Measurements from ENCODE around the gene PRKCA.

- TF ChIP-seq, protein P1, sequence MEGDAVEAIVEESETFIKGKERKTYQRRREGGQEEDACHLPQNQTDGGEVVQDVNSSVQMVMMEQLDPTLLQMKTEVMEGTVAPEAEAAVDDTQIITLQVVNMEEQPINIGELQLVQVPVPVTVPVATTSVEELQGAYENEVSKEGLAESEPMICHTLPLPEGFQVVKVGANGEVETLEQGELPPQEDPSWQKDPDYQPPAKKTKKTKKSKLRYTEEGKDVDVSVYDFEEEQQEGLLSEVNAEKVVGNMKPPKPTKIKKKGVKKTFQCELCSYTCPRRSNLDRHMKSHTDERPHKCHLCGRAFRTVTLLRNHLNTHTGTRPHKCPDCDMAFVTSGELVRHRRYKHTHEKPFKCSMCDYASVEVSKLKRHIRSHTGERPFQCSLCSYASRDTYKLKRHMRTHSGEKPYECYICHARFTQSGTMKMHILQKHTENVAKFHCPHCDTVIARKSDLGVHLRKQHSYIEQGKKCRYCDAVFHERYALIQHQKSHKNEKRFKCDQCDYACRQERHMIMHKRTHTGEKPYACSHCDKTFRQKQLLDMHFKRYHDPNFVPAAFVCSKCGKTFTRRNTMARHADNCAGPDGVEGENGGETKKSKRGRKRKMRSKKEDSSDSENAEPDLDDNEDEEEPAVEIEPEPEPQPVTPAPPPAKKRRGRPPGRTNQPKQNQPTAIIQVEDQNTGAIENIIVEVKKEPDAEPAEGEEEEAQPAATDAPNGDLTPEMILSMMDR (IDR thresholded peaks at IDR 0.05; ENCODE audit: insufficient read depth, low read length): no peak
- no peak for TF ChIP-seq GABPA (IDR thresholded peaks at IDR 0.05; ENCODE audit: low read depth)
- TF ChIP-seq SPI1 (IDR thresholded peaks at IDR 0.05; ENCODE audit: borderline replicate concordance, low read depth): no peak
- TF ChIP-seq POLR2AphosphoS5 (IDR thresholded peaks at IDR 0.05; ENCODE audit: low read depth): no peak
- no peak for TF ChIP-seq REST (IDR thresholded peaks at IDR 0.05; ENCODE audit: insufficient replicate concordance, low read depth)
Measured at GRCh38 chr17:66518108-66518507, 215.7 kb downstream of the PRKCA start.

Measured in HL-60 (cell line).